HG03045 (cell line): ENCODE results near the gene ADAM30.
"Not testable (repeated sequence)": the region's sequence is repeated elsewhere in the genome, so short reads cannot be mapped to it uniquely, and the experiment has no call there.

Experiments
- ATAC-seq: cut with Tn5 transposase; IDR thresholded peaks from one replicate; pipeline ENCODE4 v1.9.1; 2021; ENCODE audit warnings: mild to moderate bottlenecking, moderate library complexity; ENCODE audit not compliant: unreplicated experiment

Gene ADAM30

DNA sequence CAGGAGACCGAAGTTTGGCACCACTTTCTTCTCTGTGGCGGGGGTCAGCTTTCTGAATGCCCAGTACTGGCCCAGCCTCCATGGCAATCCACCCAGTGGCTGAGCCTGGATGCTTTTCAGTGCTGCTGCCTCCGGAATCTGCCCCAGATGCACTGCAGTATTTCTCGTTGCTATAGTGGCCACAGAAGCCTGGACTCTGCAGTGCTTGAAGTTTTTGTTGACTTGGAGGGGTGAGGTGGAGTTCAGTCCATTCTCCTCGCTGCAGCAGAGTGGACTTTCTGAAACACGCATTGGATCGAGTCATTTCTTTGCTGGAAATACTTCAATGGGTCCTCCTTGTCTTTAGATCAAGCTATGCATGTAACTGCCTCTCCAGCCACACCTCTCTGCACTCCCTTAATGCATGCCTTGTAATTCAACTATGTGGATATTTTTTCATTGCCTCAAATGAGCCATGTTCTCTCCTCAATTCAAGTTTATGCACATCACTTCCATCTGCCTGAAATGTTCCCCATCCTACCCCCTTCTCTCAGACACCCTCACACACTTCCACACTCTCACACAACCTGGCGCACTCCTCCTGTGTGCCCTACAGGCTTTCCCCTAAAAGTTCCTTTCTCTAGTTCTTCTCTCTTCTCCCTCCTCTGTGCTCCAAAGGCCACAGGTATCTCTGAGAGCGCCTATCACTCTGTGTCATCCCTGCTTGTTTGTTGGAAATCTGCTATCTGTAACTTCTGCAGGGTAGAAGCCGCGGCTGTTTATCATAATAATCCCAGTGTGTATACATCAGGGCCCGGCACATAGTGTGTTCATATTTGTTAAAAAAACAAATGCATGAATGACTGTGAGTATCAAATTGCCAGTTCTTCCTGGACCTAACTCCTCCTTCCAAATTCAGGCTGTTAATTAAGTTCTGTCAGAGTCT, 16.5 kb downstream of the ADAM30 start:
- no peak for ATAC-seq

DNA sequence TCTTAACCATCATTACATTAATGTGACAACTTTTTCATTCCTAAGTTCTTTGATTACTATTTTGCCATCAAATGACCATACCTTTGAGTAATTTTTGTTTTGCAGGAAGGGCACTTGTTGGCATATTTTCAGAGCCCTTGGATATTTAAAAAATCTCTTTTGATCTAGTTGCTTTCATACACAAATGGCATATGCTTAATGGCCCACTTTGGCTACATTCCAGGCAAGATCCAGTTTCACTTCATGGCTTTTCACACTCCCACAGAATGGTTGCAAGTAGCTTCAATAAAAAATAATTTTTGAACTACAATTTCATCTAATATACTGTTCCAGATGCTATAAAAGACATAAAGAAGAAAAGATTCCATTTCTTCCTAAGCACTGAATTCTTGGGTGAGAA, 18.1 kb downstream of the ADAM30 start:
- ATAC-seq = no peak

- ATAC-seq = no peak
These were observed 22.1 kb downstream of the ADAM30 start for GRCh38 chr1:119874186-119874585.

DNA sequence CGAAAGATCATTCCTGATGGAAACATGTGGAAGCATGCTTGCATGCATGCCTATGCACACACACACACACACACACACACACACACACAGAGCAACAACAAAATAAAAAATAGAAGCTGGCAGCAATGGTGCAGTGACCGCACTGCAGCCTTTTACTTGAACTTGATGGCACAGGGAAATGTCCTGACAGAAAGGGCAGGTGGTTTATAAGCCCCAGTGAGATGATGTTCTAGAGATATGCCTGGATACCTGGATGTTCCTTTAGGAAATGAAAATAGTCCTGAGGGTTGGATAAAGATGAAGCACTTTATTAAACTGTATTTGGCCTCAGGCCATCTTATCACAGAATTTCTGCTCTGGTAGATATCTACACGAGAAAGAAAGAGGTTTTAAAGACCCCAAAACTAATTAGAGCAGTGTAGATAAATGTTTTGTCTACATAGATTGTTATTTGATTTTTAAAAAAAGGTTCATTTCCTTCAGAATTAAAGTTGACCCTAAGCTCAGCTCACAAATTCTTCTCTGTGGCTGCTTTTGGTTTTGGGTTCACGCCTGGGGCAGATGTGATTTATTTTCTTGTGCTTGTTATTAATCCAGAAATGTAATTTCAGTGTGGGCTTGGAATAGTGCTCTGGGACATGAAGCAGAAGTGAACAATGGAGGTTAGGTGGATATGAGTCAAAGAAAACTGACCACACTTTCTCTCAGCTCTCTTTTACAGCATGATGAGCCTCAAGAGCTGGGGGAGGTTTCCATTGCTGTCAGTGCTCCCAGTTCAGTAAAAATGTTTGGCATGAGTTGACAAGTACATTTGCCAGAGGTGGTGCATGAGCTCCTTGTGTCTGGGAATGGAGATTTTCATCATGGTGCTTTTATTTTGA, 22.9 kb downstream of the ADAM30 start:
- ATAC-seq = no peak

- ATAC-seq = no peak
These were observed 24.4 kb downstream of the ADAM30 start for GRCh38 chr1:119871881-119872280.

DNA sequence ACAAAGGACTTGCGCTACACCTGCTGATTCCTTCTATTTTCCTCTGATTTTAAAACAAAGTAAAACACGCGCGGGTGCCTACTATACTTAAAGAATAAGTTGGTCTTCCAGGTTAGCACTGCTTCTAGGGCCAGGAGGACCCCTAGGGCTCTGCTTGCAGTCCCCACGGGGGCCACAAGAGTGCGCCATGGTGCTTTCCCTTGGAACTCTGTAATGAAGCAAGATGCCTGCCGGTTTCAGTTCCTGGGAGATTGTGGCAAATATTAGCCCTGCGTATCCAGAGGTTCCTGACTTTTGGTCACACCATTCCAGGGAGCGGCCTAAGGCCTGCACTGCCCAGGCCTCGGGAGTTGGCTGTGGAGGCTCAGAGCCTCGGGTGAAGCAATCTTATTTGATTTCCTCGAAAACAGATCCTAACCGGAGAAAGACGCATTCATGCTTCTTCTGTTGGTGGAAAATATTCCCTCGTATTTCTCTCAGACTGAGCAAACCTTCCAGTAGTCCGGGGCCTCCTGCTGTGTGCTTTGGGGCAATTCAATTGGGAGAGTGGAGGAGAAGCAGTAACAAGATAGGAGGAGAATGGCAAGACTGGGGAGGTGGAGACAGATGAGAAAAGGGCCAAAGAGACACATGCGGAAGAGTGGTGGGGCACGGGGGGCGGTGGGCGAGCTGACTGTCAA, 25.3 kb downstream of the ADAM30 start:
- ATAC-seq = no peak

- no peak for ATAC-seq
These were observed 26.3 kb downstream of the ADAM30 start for GRCh38 chr1:119869995-119870394.

DNA sequence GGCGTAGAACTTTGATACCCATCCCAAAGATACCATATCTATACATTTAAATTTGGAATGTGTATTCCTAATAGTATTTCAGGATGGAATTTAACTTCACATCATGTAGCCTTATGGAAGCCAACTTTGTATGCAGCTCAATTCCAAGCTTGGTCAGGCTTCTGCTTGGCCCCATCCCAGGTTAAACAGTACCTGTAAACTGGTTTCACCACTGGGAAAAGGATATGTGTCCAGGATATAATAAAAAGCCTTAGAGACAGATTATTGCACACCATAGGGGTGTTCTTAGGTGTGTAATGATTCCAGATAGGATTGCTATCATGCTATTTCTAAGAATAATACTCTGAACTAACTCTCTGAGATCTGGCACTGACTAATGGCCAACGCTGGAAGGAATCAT, 28.1 kb downstream of the ADAM30 start:
- no peak for ATAC-seq

GRCh38 chr1:119866451-119866850, 29.9 kb downstream of the ADAM30 start:
- ATAC-seq = no peak

- ATAC-seq = no peak
These were observed 30.7 kb downstream of the ADAM30 start for GRCh38 chr1:119865627-119866026.

- ATAC-seq = no peak
These were observed 34.0 kb downstream of the ADAM30 start for GRCh38 chr1:119862276-119862675.

GRCh38 chr1:119861547-119861946, 34.8 kb downstream of the ADAM30 start:
- no peak for ATAC-seq

- ATAC-seq = no peak
These were observed 36.7 kb downstream of the ADAM30 start for GRCh38 chr1:119859647-119860046.

- ATAC-seq = not testable (repeated sequence)
These were observed 37.6 kb downstream of the ADAM30 start for GRCh38 chr1:119858556-119859214.

DNA sequence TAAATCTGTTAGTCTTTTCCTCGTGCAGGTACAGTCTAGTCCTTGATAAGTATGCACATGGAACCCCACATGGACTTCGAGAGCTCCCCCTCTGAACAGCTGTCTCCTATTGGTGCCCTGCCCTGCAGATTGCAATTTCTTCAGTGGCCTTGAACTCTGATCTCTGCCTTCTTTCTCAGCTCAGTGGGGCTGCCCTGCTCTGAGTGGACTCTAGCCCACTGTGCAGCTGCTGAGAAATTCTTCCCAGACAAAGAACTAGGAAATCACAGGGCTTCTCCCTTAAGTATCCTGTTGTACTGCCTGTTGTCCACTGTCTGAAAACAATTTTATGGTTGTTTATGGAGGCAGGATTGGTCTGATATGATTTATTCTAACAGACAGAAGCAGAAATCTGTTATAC, 38.2 kb downstream of the ADAM30 start:
- ATAC-seq = no peak

DNA sequence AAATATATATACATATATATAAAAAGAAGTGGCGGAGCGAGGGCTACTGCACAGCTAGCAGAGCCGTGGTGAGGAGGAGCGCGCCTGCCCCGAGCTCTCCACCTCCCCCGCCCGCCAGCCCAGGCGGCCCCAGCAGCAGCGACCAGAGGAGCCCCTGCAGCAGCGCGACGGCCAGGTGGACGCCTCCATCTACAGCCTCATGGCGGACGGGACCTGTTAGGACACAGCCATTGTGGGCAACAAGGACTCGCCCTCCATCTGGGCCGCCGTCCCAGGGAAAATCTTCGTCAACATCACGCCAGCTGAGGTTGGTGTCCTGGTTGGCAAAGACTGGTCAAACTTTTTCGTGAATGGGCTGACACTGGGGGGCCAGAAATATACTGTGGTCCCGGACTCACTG, 43.2 kb downstream of the ADAM30 start:
- no peak for ATAC-seq

GRCh38 chr1:119844206-119844605, 52.1 kb downstream of the ADAM30 start:
- not testable (repeated sequence) for ATAC-seq
